Lower leg skin (tissue), 4 donors: ENCODE measurements around the gene ANO7. TPM values are rescaled to one million over a fixed set of nuclear protein-coding genes. Genes with fewer than 3 reads are reported as not detected.

Experiments used
- DNase-seq, 2 donors: peaks; one replicate each; pipeline ENCODE4 v3.0.0-alpha.2; 2019; ENCODE audit warnings: low spot score in 2 of 2
- H3K4me3 ChIP-seq: fragments of 200-600 bp; sonication (generic); 2 replicates; pipeline ENCODE4 v1.5.1; 2017; ENCODE audit warnings: mild to moderate bottlenecking, low read depth; ENCODE audit not compliant: poor library complexity, severe bottlenecking
- CTCF ChIP-seq, 3 donors: fragments of 450-650 bp; IDR thresholded peaks; one replicate each; pipeline ENCODE4 v1.5.1; 2016; ENCODE audit warnings: antibody characterized with exemption in 3 of 3, mild to moderate bottlenecking in 3 of 3, moderate library complexity in 2 of 3
- POLR2A ChIP-seq, 2 donors: fragments of 450-650 bp; IDR thresholded peaks; one replicate each; pipeline ENCODE4 v1.6.1; 2016 to 2017; ENCODE audit warnings: antibody characterized with exemption in 2 of 2, mild to moderate bottlenecking in 1 of 2, moderate library complexity in 1 of 2
- WGBS, 2 donors: methylation state at CpG; one replicate each; pipeline ENCODE4 v1.1.5; 2018; 5-methylcytosine and 5-hydroxymethylcytosine counted together
- intact Hi-C: fragments of 100-400 bp; cut with DNase I; formaldehyde crosslinking; loops from one replicate; pipeline ENCODE4 v1.15.0; 2023; ENCODE audit warnings: low total_unique reads
- total RNA-seq, 4 donors: library from RNA; depleted of rRNA; stranded (reverse); fragments of >200 nt; gene quantifications; one replicate each; pipeline ENCODE4 v1.1.0, GENCODE V29; 2016

ANO7 gene
- total RNA-seq, 4 donors from 2014 or later, result 0.19 to 0.67 (median 0.35) TPM

GRCh38 chr2:241240320-241241004 is 52.0 kb downstream of the ANO7 start:
- no peak overlapping the region for H3K4me3 ChIP-seq
- no peak for TF ChIP-seq CTCF (IDR thresholded peaks at IDR 0.05)
- TF ChIP-seq POLR2A (IDR thresholded peaks at IDR 0.05), result no peak
- DNase-seq, result no peak
- intact Hi-C loops, result no loop called here
- 89 to 94% methylated on average over 21 of the region's 21 CpGs for WGBS, 2 donors

GRCh38 chr2:241241669-241242068 is 53.2 kb downstream of the ANO7 start:
- H3K4me3 ChIP-seq, result no peak overlapping the region
- WGBS, 2 donors, result 86 to 88% methylated on average over 4 of the region's 4 CpGs
- intact Hi-C loops, result no loop called here
- no peak for DNase-seq
- TF ChIP-seq CTCF (IDR thresholded peaks at IDR 0.05) (no peak), POLR2A (IDR thresholded peaks at IDR 0.05) (no peak)

- TF ChIP-seq CTCF (IDR thresholded peaks at IDR 0.05) (no peak), POLR2A (IDR thresholded peaks at IDR 0.05) (no peak)
- DNase-seq, result no peak
- intact Hi-C loops, result no loop called here
- no peak overlapping the region for H3K4me3 ChIP-seq
- 86% methylated on average over 14 of the region's 14 CpGs for WGBS, 2 donors
These were observed 53.8 kb downstream of the ANO7 start for GRCh38 chr2:241242306-241242705.

GRCh38 chr2:241244368-241244767 is 55.9 kb downstream of the ANO7 start:
- 89 to 94% methylated on average over 6 of the region's 6 CpGs for WGBS, 2 donors
- intact Hi-C loops, result no loop called here
- DNase-seq, result no peak
- no peak overlapping the region for H3K4me3 ChIP-seq
- TF ChIP-seq CTCF (IDR thresholded peaks at IDR 0.05) (no peak), POLR2A (IDR thresholded peaks at IDR 0.05) (no peak)

- intact Hi-C loops, result no loop called here
- 96 to 99% methylated on average over 11 of the region's 11 CpGs for WGBS, 2 donors
- no peak for DNase-seq
- TF ChIP-seq POLR2A (IDR thresholded peaks at IDR 0.05) (no peak), CTCF (IDR thresholded peaks at IDR 0.05) (no peak)
- H3K4me3 ChIP-seq, result no peak overlapping the region
These were observed 59.8 kb downstream of the ANO7 start for GRCh38 chr2:241248289-241248688.

- H3K4me3 ChIP-seq, result no peak overlapping the region
- intact Hi-C loops, result no loop called here
- DNase-seq, result no peak
- 68 to 72% methylated on average over 6 of the region's 6 CpGs for WGBS, 2 donors
- TF ChIP-seq CTCF (IDR thresholded peaks at IDR 0.05) (no peak), POLR2A (IDR thresholded peaks at IDR 0.05) (no peak)
These were observed 60.4 kb downstream of the ANO7 start for GRCh38 chr2:241248897-241249296.
